HUES64 (cell line): ENCODE measurements around the gene DHH. TPM values are rescaled to one million over a fixed set of nuclear protein-coding genes. Genes with fewer than 3 reads are reported as not detected.
A peak's percentile ranks its signal among the peaks of the same experiment; 100 is the strongest.
"Not testable (repeated sequence)": the region's sequence is repeated elsewhere in the genome, so short reads cannot be mapped to it uniquely, and the experiment has no call there.

ENCODE experiments used
- H3K27ac ChIP-seq: 2 replicates; pipeline ENCODE4 v1.7.0; 2013; ENCODE audit warnings: low read depth, low read length, inconsistent platforms
- H3K27me3 ChIP-seq: 2 replicates; pipeline ENCODE4 v1.6.1; 2013; ENCODE audit warnings: mild to moderate bottlenecking, low read length; ENCODE audit not compliant: insufficient read depth
- H3K36me3 ChIP-seq: 2 replicates; pipeline ENCODE4 v1.6.1; 2013; ENCODE audit warnings: mild to moderate bottlenecking, low read length; ENCODE audit not compliant: insufficient read depth
- H3K4me1 ChIP-seq: 2 replicates; pipeline ENCODE4 v1.6.1; 2013; ENCODE audit warnings: mild to moderate bottlenecking, low read length, moderate library complexity; ENCODE audit not compliant: insufficient read depth
- H3K4me3 ChIP-seq: 2 replicates; pipeline ENCODE4 v1.5.1; 2013; ENCODE audit warnings: mild to moderate bottlenecking, low read length, moderate library complexity
- H3K9ac ChIP-seq: 2 replicates; pipeline ENCODE4 v1.6.1; 2013; ENCODE audit warnings: mild to moderate bottlenecking, low read depth, low read length
- H3K9me3 ChIP-seq: 2 replicates; pipeline ENCODE4 v1.6.1; 2013; ENCODE audit warnings: low read depth, low read length; ENCODE audit not compliant: insufficient read depth
- WGBS: fragments of 150-250, 120-280 bp; methylation state at CpG from one replicate; pipeline ENCODE4 v1.1.7; 2013; ENCODE audit warnings: missing lambda C conversion rate; 5-methylcytosine and 5-hydroxymethylcytosine counted together
- polyA plus RNA-seq, 2 experiments: library from polyadenylated mRNA; stranded (reverse); fragments of 50-300 nt; gene quantifications; one replicate each; pipeline ENCODE4 v1.2.3, GENCODE V29; 2013

DHH gene
- polyA plus RNA-seq (2013, experiment 1 of 2): not detected
- polyA plus RNA-seq (2013, experiment 2 of 2): not detected

DNA sequence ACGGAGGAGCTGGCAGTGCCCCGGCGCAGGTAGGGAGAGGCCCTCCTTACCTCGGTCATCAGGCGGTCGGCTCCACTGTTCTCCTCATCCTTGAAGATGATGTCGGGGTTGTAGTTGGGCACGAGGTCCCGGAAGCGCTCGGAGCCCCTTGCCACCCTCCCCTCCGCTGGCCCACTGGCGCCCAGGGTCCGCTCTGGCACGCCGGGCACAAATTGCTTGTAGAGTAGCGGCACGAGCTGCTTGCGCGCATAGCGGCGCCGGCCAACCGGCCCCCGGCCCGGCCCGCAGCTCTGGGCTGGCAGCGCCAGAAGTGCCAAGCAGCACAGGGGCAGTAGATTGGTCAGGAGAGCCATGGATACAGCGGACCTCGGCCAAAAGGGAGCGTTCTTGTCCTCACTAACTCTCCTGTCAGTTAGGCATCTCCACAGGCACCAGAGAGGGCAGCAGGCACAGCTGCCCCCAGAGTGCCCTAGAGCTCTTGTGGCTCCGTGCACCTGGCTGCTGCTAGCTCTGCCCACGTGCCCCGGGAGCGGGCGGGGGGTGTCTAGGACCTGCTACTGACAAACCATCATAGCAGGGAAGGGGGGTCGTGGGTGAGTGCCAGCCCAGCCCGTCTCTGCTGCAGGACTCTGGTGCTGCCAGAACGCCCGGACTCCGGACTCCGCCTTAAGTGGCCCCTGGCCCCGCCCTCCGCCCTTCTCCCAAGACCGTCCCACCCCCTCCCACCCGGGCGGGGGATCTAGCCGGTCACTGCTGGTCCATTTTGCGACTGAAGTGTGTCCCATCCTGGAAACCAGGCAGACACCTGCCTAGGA lies at the start of gene DHH:
TSS of gene DHH (minus strand) at position 642 of the 815 bp plus-strand sequence. CDS start at position 353, 289 bp downstream.
- Histone ChIP-seq H3K36me3 (peaks cover 13% of the 10 kb centered on the region), H3K27ac (no peak within 1 kb of the TSS), H3K9me3 (no peaks in the 10 kb centered on the region), H3K9ac (no peak within 1 kb of the TSS), H3K27me3 (peaks cover 64% of the 10 kb centered on the region), H3K4me3 (peak within 1 kb of the TSS; percentile 38), H3K4me1 (peaks cover 16% of the 10 kb centered on the region)
- WGBS: 9% methylated on average over 49 of the region's 49 CpGs

DNA sequence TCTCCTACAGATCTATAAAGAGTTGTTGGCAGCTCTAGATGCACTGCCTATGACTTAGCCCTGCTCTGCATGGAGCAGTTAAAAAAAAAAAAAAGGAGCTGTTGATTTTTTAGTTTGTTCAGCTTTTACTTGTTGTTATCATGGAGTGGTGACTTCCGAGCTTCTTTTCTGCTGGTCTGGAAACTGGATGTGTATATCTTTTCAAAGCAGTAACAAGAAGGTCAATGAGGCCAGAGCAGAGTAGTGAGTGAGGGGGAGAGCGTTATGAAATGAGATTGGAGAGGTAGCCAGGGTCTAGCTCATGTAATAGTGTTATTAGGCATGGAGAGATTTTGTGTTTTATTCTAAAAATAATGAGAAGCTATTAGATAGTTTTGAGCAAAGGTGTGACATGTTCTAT lies 49.8 kb upstream of the DHH start:
- Histone ChIP-seq H3K27me3 (no peaks in the 10 kb centered on the region), H3K4me1 (no peaks in the 10 kb centered on the region), H3K4me3 (no peak overlapping the region), H3K36me3 (no peaks in the 10 kb centered on the region), H3K9ac (no peak overlapping the region), H3K27ac (no peak overlapping the region), H3K9me3 (no peaks in the 10 kb centered on the region)
- WGBS: 92% methylated on average over 2 of the region's 2 CpGs

DNA sequence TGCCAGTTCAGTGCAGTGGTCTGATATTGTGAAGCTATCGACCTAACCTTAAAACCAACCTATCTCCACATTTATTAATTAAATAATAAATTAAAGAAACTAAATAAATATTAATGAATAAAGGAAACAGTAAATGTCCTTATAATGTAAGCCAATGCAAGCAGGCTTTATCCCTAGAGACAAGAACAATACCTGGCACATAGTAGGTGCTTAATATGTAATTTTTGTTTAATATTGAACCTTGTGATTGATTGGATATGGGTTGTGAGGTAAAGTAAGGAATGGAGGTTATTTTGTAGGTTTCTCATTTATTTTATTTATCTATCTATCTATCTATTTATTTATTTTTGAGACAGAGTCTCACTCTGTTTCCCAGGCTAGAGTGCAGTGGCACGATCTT lies 44.4 kb upstream of the DHH start:
- no peaks in the 10 kb centered on the region for H3K27me3 ChIP-seq
- no peak overlapping the region for H3K27ac ChIP-seq
- no peak overlapping the region for H3K9ac ChIP-seq
- H3K36me3 ChIP-seq: no peaks in the 10 kb centered on the region
- no peaks in the 10 kb centered on the region for H3K9me3 ChIP-seq
- 95% methylated on average over 1 of the region's 2 CpGs for WGBS
- H3K4me1 ChIP-seq: no peaks in the 10 kb centered on the region
- H3K4me3 ChIP-seq: no peak overlapping the region

DNA sequence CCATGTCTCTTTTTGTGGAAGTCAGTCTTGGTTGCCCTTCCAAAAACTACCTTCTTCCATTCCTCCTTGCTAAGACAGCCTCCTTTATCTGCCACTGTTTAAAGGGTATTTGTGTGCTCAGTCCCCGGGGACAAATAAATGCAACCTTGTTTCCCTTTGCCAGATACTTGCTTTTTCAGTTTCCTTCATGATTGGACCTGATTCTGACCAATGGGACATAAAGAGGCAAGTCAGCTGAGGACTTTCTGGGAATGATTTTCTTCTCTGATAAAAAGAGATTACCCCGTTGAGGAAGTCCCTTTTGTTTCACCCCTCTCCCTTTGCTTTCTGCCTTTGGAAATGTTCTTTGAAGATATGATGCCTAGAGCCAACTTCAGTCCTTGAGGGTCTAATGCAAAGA lies 44.0 kb upstream of the DHH start:
- no peaks in the 10 kb centered on the region for H3K9me3 ChIP-seq
- H3K4me3 ChIP-seq: no peak overlapping the region
- 81% methylated on average over 2 of the region's 2 CpGs for WGBS
- H3K27ac ChIP-seq: no peak overlapping the region
- no peaks in the 10 kb centered on the region for H3K27me3 ChIP-seq
- no peak overlapping the region for H3K9ac ChIP-seq
- no peaks in the 10 kb centered on the region for H3K4me1 ChIP-seq
- no peaks in the 10 kb centered on the region for H3K36me3 ChIP-seq

DNA sequence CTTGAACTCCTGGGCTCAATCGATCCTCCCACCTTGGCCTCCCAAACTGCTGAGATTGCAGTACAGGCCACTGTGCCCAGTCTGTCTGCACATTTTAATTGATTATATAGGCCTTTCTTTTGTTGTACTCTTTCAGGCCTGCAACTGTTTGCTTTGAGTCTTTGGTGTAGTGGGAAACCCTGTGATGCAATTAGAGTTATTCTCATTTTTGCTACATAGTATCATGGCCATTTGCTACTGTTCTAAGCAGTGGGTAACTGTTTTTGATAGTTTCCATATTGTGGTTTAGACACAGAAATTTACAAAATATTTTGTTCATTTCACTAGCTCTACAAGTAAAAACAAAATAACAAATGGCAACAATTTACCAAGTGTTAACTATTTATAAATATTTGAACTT lies 42.9 kb upstream of the DHH start:
- WGBS: 100% methylated on average over 1 of the region's 1 CpG
- Histone ChIP-seq H3K4me1 (peaks cover 2% of the 10 kb centered on the region), H3K27me3 (no peaks in the 10 kb centered on the region), H3K36me3 (no peaks in the 10 kb centered on the region), H3K9ac (no peak overlapping the region), H3K27ac (no peak overlapping the region), H3K4me3 (no peak overlapping the region), H3K9me3 (no peaks in the 10 kb centered on the region)

DNA sequence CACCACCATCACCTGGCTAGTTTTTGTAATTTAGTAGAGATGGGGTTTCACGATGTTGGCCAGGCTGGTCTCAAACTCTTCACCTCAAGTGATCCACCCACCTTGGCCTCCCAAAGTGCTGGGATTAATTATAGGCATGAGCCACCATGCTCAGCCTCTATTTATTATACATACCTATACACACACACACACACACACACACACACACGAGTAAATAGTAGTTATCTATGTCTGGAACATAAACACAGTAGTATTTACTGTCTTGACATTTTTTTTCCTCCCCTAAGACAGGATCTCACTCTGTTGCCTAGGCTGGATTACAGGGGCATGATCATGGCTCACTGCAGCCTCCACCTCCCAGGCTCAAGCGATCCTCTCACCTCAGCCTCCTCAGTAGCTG lies 42.4 kb upstream of the DHH start:
- H3K36me3 ChIP-seq, H3K4me3 ChIP-seq, H3K9me3 ChIP-seq, H3K27me3 ChIP-seq, H3K27ac ChIP-seq, H3K4me1 ChIP-seq, H3K9ac ChIP-seq: not testable (repeated sequence)
- WGBS: 97% methylated on average over 3 of the region's 3 CpGs

DNA sequence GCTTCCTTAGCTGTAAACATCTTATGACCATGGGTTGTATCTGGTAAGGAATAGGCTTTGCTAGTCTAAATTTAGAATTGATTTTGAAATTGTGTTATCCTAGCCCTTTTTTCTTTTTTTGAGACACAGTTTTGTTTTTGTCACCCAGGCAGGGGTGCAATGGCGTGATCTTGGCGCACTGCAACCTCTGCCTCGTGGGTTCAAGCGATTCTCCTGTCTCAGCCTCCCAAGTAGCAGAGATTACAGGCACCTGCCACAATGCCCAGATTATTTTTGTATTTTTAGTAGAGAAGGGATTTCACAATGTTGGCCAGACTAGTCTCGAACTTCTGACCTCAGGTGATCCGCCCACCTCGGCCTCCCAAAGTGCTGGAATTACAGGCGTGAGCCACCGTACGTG lies 39.0 kb upstream of the DHH start:
- H3K4me1 ChIP-seq: peaks cover 16% of the 10 kb centered on the region
- H3K9me3 ChIP-seq: no peaks in the 10 kb centered on the region
- no peak overlapping the region for H3K27ac ChIP-seq
- no peak overlapping the region for H3K4me3 ChIP-seq
- WGBS: 95% methylated on average over 10 of the region's 10 CpGs
- no peaks in the 10 kb centered on the region for H3K27me3 ChIP-seq
- H3K9ac ChIP-seq: no peak overlapping the region
- peaks cover 15% of the 10 kb centered on the region for H3K36me3 ChIP-seq

DNA sequence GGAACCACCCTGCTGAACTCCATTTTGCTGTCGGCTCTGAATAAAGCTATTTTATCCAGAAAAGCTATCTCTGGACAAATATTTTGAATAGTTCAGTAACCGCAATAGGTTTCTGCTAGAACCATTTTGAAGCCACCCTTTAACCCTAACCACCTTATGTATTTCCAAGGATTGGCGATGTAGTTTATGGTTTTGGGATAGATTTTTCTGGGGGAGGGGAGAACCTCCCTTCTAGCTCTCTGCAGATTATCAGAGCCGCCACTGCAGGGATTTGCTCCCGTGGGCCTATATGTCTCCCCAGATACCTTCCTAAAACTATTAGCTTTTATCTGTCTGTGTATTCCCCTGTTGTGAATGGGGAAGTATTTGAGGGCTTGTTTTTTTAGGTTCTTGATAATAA lies 38.4 kb upstream of the DHH start:
- Histone ChIP-seq H3K9ac (no peak overlapping the region), H3K36me3 (peaks cover 19% of the 10 kb centered on the region), H3K4me3 (no peak overlapping the region), H3K4me1 (peaks cover 16% of the 10 kb centered on the region), H3K9me3 (no peaks in the 10 kb centered on the region), H3K27ac (no peak overlapping the region), H3K27me3 (no peaks in the 10 kb centered on the region)
- 88% methylated on average over 2 of the region's 5 CpGs for WGBS

DNA sequence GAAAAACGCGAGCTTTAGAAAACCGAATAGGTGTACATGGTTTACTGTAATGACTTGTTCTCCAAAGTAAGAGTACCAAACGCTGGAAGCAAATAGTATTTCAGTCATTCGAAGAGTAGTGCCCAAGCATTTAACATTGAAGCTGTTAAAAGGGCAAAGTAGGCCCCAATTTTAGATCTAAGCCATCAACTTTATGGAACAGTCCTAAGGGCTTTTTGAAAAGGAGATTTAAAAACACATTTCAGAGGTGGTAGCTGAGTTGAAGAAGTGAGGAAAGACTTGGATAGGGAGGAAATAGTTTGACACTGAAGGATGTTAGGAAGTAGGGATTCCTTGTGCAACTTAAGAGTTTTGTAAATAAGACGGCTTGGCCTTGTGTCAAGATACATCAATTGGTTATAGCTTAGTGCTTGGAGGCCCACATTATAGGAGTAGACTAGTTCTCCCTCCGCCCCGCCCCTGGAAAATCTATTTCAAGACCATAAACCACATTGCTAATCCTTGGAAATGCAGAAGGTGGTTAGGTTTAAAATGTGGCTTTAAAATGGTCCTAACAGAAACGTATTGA lies 37.4 kb upstream of the DHH start:
- peaks cover 16% of the 10 kb centered on the region for H3K4me1 ChIP-seq
- no peaks in the 10 kb centered on the region for H3K9me3 ChIP-seq
- peak overlapping the region; percentile 65 for H3K9ac ChIP-seq
- no peak overlapping the region for H3K27ac ChIP-seq
- 40% methylated on average over 8 of the region's 9 CpGs for WGBS
- H3K27me3 ChIP-seq: no peaks in the 10 kb centered on the region
- peaks cover 29% of the 10 kb centered on the region for H3K36me3 ChIP-seq
- H3K4me3 ChIP-seq: peak overlapping the region; percentile 70

DNA sequence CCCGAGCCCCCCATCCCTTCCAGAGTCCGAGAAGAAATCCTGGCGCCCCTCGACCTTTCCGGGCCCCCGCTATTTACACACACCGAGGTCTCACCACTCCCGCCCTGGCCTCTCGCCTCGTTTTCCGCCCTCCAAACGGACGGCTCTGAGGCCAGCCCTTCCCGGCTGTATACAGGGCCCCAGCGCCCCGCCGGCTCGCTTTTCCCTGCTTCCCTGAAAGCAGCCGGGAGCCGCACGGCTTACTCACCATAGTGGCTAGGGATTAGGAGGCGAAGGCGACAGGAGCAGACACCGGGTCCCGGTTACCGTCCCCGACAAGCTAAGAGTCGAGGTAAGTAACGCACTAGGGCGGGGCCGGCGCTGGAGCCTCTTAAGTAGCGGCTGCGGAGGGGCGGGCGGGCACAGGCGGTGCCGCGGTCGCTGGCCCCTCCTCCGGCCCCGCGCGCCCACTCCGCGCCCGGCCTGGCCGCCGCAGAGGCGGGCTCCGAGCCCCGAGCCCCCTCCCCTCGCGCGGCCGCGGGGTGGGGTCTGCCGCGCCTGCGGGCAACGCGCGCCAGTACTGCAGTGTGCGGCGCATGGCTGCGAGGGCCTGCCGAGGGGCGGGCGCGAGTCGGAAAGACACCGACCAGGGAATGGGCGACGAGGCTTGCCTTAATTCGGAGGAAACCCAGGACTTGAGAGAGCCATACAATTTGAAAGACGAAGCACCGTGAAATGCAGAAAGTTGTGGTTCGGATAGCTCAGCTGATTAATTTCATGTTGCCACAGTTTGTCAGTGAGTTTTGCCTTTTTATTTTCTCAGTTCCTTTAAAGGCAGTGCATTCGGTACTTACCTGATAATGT lies 36.7 kb upstream of the DHH start, which contains the start of gene TUBA1B:
TSS of gene TUBA1B (minus strand) at position 345 of the 843 bp plus-strand sequence. CDS start at position 250, 95 bp downstream.
- H3K27me3 ChIP-seq: no peaks in the 10 kb centered on the region
- peak within 1 kb of the TSS; percentile 70 for H3K4me3 ChIP-seq
- peak within 1 kb of the TSS; percentile 99 for H3K27ac ChIP-seq
- under 1% methylated on average over 79 of the region's 79 CpGs for WGBS
- H3K9ac ChIP-seq: peak within 1 kb of the TSS; percentile 98
- no peaks in the 10 kb centered on the region for H3K9me3 ChIP-seq
- H3K36me3 ChIP-seq: peaks cover 33% of the 10 kb centered on the region
- H3K4me1 ChIP-seq: peaks cover 16% of the 10 kb centered on the region
